PFSK-1 (cell line): ENCODE measurements around the gene CCDC12.

ENCODE experiments used
- FOXP2 ChIP-seq: optimal IDR thresholded peaks from 2 replicates; pipeline ENCODE3; 2011; ENCODE audit warnings: borderline replicate concordance, control low read depth, inconsistent platforms; ENCODE audit not compliant: insufficient read depth; ENCODE audit errors: extremely low read length, extremely low read depth
- POLR2AphosphoS5 ChIP-seq: IDR thresholded peaks from 2 replicates; pipeline ENCODE4 v1.6.1; 2012; ENCODE audit warnings: low read depth, mild to moderate bottlenecking, control low read depth, low read length, moderate library complexity
- REST ChIP-seq, 2 experiments: IDR thresholded peaks; 2 replicates each; pipeline versions ENCODE4 v1.6.1 to v1.8.0; 2011 to 2012; ENCODE audit warnings: low read depth in 2 of 2, low read length in 2 of 2, control low read depth in 1 of 2, inconsistent platforms in 1 of 2, mild to moderate bottlenecking in 1 of 2, moderate library complexity in 1 of 2; ENCODE audit not compliant: insufficient read depth in 1 of 2
- SIN3A ChIP-seq: IDR thresholded peaks from 2 replicates; pipeline ENCODE4 v1.6.1; 2012; ENCODE audit warnings: mild to moderate bottlenecking, low read length, moderate library complexity, borderline replicate concordance; ENCODE audit not compliant: insufficient read depth
- TAF1 ChIP-seq: IDR thresholded peaks from 2 replicates; pipeline ENCODE4 v1.6.1; 2012; ENCODE audit warnings: low read length, control low read depth, borderline replicate concordance; ENCODE audit not compliant: insufficient read depth

The CCDC12 gene

GRCh38 chr3:47011371-47011770 lies 34.8 kb upstream of the CCDC12 start:
- no peak for TF ChIP-seq TAF1
- no peak for TF ChIP-seq POLR2AphosphoS5
- TF ChIP-seq SIN3A: no peak
- no peak for TF ChIP-seq FOXP2

GRCh38 chr3:47010910-47011309 lies 34.4 kb upstream of the CCDC12 start:
- TF ChIP-seq POLR2AphosphoS5 (no peak), FOXP2 (no peak), REST (IDR thresholded peaks at IDR 0.05; ENCODE audit: insufficient read depth in 1 of 2, low read depth in 2 of 2, low read length in 2 of 2) (no peak), SIN3A (no peak), TAF1 (no peak)

GRCh38 chr3:47010111-47010712 lies 33.7 kb upstream of the CCDC12 start:
- no peak for TF ChIP-seq TAF1
- TF ChIP-seq POLR2AphosphoS5: no peak
- TF ChIP-seq FOXP2: no peak
- TF ChIP-seq SIN3A: no peak
- no peak for TF ChIP-seq REST (IDR thresholded peaks at IDR 0.05; ENCODE audit: insufficient read depth in 1 of 2, low read depth in 2 of 2, low read length in 2 of 2)

- TF ChIP-seq REST (IDR thresholded peaks at IDR 0.05; ENCODE audit: insufficient read depth in 1 of 2, low read depth in 2 of 2, low read length in 2 of 2): no peak
- no peak for TF ChIP-seq TAF1
- no peak for TF ChIP-seq POLR2AphosphoS5
- TF ChIP-seq FOXP2: no peak
- no peak for TF ChIP-seq SIN3A
These were observed 32.9 kb upstream of the CCDC12 start for GRCh38 chr3:47009225-47010110.

GRCh38 chr3:47008851-47009224 lies 32.3 kb upstream of the CCDC12 start:
- TF ChIP-seq POLR2AphosphoS5: no peak
- no peak for TF ChIP-seq SIN3A
- TF ChIP-seq REST (IDR thresholded peaks at IDR 0.05; ENCODE audit: insufficient read depth in 1 of 2, low read depth in 2 of 2, low read length in 2 of 2): no peak
- no peak for TF ChIP-seq TAF1
- TF ChIP-seq FOXP2: no peak
